Stomach (tissue), 4 donors: ENCODE data around the gene FIZ1.

Source experiments
- CTCF ChIP-seq, 7 experiments: fragments of 450-650 bp in 4 of 7; fragments of 200-600 bp in 3 of 7; sonication (generic) in 3 of 7; IDR thresholded peaks; one replicate each; pipeline ENCODE4 v1.5.1; 2016 to 2019; ENCODE audit warnings: antibody characterized with exemption in 7 of 7, control low read depth in 2 of 7, mild to moderate bottlenecking in 1 of 7
- EP300 ChIP-seq: sonication (generic); formaldehyde crosslinking; IDR thresholded peaks from one replicate; pipeline ENCODE4 v1.6.1; 2017; ENCODE audit warnings: antibody characterized with exemption
- POLR2A ChIP-seq, 4 donors: fragments of 450-650 bp; IDR thresholded peaks; one replicate each; pipeline ENCODE4 v1.6.1; 2016; ENCODE audit warnings: antibody characterized with exemption in 4 of 4, control low read depth in 2 of 4, mild to moderate bottlenecking in 1 of 4, moderate library complexity in 1 of 4

- TF ChIP-seq CTCF (IDR thresholded peaks at IDR 0.05) (no peak), EP300 (no peak), POLR2A (IDR thresholded peaks at IDR 0.05) (no peak)
Observed at GRCh38 chr19:55642153-55643002, 43.1 kb upstream of the FIZ1 start.
